Fibroblast of pulmonary artery (primary cell): ENCODE data around the gene SELENON.

Experiments used
- DNase-seq: peaks from one replicate; pipeline ENCODE4 v3.0.0-alpha.2; 2010; ENCODE audit warnings: low read depth
- H3K4me3 ChIP-seq: replicated peaks from 2 replicates; pipeline ENCODE4 v1.5.1; 2011; ENCODE audit warnings: low read depth, mild to moderate bottlenecking, control low read depth, low read length, moderate library complexity
- CTCF ChIP-seq: IDR thresholded peaks from 2 replicates; pipeline ENCODE4 v1.5.1; 2011; ENCODE audit warnings: mild to moderate bottlenecking, control low read depth, low read length, inconsistent platforms; ENCODE audit errors: missing control alignments

The SELENON gene

DNA sequence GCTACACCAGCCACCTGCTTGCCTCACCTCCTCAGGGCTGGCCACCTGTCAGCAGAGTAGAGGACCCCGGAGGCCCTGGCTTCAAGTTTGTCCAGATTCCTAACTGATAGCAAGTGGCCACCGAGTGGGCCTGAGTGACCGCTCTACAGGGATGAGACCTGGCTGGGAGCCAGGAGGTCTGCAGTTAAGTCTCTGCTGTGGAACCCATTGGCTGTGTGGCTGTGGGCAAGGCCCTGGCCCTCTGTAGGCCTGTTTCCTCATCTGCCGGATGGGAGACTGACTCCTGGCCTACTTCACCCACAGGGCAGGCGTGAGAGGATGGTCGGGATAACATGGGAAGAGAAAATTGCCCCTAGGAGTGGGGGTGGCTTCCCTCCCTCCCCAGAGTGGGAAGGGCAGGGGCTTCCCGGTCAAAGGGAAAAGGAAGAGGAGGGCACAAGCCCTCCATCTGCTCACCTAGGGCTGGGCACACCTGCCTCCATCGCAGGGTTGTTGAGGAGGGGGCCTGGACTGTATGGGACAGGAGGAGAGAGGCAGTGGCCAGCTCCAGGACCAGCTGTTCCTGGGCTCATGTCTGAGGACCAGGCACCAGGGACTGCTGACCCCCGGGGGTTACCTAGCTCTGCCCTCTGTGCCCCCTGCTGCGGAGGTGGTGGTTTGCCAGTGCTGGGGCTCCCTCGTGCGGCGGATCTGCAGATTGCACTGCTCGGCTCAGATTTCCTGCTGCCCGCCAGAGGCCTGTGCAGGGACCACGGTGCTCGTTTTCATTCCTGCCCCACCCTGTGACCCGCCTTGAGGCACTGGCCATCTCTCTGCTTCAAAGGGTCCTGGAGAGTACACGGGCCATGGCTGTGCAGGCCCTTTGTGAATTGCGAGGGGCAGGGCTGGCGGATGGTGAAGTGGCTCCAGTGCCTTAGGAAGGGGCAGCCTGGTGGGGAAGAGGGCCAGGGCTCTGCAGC, 10.6 kb downstream of the SELENON start:
- DNase-seq = peak; percentile 52
- peak; percentile 89 for TF ChIP-seq CTCF

DNA sequence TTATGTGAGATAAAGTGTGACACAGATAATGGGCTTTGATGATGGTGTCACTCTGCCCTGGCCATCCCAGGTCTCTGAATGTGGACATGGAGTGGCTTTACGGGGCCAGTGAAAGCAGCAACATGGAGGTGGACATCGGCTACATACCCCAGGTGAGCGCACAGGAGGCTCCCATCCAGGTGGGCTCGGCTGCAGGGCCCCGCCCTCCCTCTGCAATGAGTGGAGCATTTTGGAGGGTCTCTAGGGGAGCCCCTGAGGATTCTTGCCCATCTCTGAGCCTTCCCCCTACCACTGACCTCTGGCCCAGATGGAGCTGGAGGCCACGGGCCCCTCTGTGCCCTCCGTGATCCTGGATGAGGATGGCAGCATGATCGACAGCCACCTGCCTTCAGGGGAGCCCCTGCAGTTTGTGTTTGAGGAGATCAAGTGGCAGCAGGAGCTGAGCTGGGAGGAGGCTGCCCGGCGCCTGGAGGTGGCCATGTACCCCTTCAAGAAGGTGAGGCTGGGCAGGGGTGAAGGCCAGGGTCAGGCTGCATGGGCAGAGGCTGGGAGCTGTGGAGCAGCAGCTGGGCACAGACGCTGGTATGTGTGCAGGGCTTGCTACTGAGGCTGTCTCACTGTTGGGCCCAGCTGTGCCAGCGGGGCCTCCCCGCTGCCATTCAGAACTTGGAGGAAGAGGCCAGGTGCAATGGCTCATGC, 11.5 kb downstream of the SELENON start:
- TF ChIP-seq CTCF = no peak
- H3K4me3 ChIP-seq = no peak overlapping the region
- DNase-seq = no peak

More for the DNA sequence above, 10.6 kb downstream of the SELENON start:
- H3K4me3 ChIP-seq = no peak overlapping the region

GRCh38 chr1:25813071-25813733, 13.2 kb downstream of the SELENON start:
- H3K4me3 ChIP-seq = no peak overlapping the region
- DNase-seq = no peak
- no peak for TF ChIP-seq CTCF

DNA sequence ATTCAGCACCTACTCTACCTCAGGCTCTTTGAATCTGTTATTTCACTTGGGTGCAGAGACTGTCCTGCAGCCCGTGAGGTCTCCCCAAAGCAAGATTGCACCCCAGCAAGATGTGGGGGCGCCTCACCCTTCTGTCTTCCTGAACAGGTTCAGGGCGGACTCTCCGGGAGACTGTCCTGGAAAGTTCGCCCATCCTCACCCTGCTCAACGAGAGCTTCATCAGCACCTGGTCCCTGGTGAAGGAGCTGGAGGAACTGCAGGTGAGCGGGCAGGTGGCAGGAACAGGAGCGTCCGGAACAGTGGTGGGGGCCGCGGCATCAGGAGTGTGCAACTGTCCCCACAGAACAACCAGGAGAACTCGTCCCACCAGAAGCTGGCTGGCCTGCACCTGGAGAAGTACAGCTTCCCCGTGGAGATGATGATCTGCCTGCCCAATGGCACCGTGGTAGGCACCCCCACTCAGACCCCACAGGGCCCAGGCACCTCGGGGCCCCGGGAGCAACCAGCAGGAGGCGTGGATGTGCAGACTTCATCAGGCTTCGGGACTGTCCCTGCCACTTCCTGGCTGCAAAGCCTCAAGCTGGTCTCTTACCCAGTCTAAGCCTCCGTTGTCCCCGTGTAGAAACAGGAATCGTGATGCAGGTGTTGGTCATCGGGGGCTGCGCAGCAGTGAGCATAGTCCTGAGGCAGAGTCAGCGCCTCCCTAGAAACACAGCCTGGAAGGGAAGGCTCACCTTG, 13.9 kb downstream of the SELENON start:
- no peak for DNase-seq
- no peak overlapping the region for H3K4me3 ChIP-seq
- TF ChIP-seq CTCF = no peak

GRCh38 chr1:25814549-25815087, 14.6 kb downstream of the SELENON start:
- no peak for TF ChIP-seq CTCF
- no peak overlapping the region for H3K4me3 ChIP-seq
- no peak for DNase-seq
